A673 (cell line): ENCODE results near the gene ZNF419. TPM values are rescaled to one million over a fixed set of nuclear protein-coding genes. Genes with fewer than 3 reads are reported as not detected.

Experiments
- BruUV-seq: library from RNA; stranded (reverse); fragments of 400-500 nt; replicated peaks from 2 replicates; lab custom pipeline; 2021; lab: Mats Ljungman, UMichigan
- CTCF ChIA-PET: fragments of 300-600 bp; sonication (Branson Sonifier 250); formaldehyde crosslinking; loops from one replicate; lab custom pipeline; 2022; ENCODE audit warnings: antibody characterized with exemption; lab: Charles Lee
- POLR2A ChIA-PET: fragments of 300-600 bp; sonication (Branson Sonifier 250); formaldehyde crosslinking; loops from one replicate; lab custom pipeline; 2022; ENCODE audit warnings: antibody characterized with exemption; ENCODE audit not compliant: low non-redundant PET; lab: Charles Lee
- DNase-seq: peaks from one replicate; pipeline ENCODE4 v3.0.0-alpha.2; 2015; ENCODE audit warnings: low spot score
- H3K27ac ChIP-seq: fragments of 200-600 bp; sonication (generic); 2 replicates; pipeline ENCODE4 v1.5.1; 2016; ENCODE audit warnings: mixed run types, low read depth, mild to moderate bottlenecking, mixed read lengths, antibody characterized with exemption, low read length; ENCODE audit not compliant: poor library complexity, severe bottlenecking
- H3K27me3 ChIP-seq: fragments of 200-600 bp; sonication (generic); replicated peaks from 2 replicates; pipeline ENCODE4 v1.6.1; 2017; ENCODE audit warnings: mixed run types, low read depth, mild to moderate bottlenecking, mixed read lengths, antibody characterized with exemption, low read length; ENCODE audit not compliant: insufficient read depth, poor library complexity
- H3K36me3 ChIP-seq: fragments of 200-600 bp; sonication (generic); 2 replicates; pipeline ENCODE4 v1.6.1; 2016; ENCODE audit warnings: mixed run types, mild to moderate bottlenecking, mixed read lengths, antibody characterized with exemption, low read length; ENCODE audit not compliant: insufficient read depth, poor library complexity, severe bottlenecking
- H3K4me1 ChIP-seq: fragments of 200-600 bp; sonication (generic); 2 replicates; pipeline ENCODE4 v1.6.1; 2017; ENCODE audit warnings: mixed run types, mild to moderate bottlenecking, mixed read lengths, antibody characterized with exemption, low read length; ENCODE audit not compliant: insufficient read depth, poor library complexity, severe bottlenecking
- H3K4me3 ChIP-seq: fragments of 200-600 bp; sonication (generic); 2 replicates; pipeline ENCODE4 v1.5.1; 2016; ENCODE audit warnings: low read depth, mixed run types, mild to moderate bottlenecking, mixed read lengths, low read length; ENCODE audit not compliant: poor library complexity, severe bottlenecking
- H3K9me3 ChIP-seq: fragments of 200-600 bp; sonication (generic); 2 replicates; pipeline ENCODE4 v1.6.1; 2016; ENCODE audit warnings: mixed run types, low read depth, mild to moderate bottlenecking, mixed read lengths, antibody characterized with exemption, low read length; ENCODE audit not compliant: poor library complexity, severe bottlenecking
- CTCF ChIP-seq: fragments of 300-800, 200-600 bp; sonication (generic); conservative IDR thresholded peaks from 2 replicates; pipeline ENCODE4 v1.5.1; 2017; ENCODE audit warnings: low read depth, mild to moderate bottlenecking, antibody characterized with exemption, low read length, moderate library complexity, mixed read lengths
- EZH2 ChIP-seq: fragments of 200-600 bp; sonication (generic); IDR thresholded peaks from 2 replicates; pipeline ENCODE4 v1.6.1; 2017; ENCODE audit warnings: borderline replicate concordance, low read depth, mild to moderate bottlenecking, mixed read lengths, antibody characterized with exemption, low read length; ENCODE audit not compliant: poor library complexity, severe bottlenecking
- intact Hi-C: fragments of 100-400 bp; cut with micrococcal nuclease; formaldehyde crosslinking; loops from one replicate; pipeline ENCODE4 v1.10.0; 2022; ENCODE audit not compliant: unreplicated experiment
- total RNA-seq: library from RNA; stranded (reverse); gene quantifications from 2 replicates; pipeline ENCODE4 v1.2.3, GENCODE V29; 2021

The ZNF419 gene
- total RNA-seq, 1 experiment from 2014 or later, result 14.6 TPM

DNA sequence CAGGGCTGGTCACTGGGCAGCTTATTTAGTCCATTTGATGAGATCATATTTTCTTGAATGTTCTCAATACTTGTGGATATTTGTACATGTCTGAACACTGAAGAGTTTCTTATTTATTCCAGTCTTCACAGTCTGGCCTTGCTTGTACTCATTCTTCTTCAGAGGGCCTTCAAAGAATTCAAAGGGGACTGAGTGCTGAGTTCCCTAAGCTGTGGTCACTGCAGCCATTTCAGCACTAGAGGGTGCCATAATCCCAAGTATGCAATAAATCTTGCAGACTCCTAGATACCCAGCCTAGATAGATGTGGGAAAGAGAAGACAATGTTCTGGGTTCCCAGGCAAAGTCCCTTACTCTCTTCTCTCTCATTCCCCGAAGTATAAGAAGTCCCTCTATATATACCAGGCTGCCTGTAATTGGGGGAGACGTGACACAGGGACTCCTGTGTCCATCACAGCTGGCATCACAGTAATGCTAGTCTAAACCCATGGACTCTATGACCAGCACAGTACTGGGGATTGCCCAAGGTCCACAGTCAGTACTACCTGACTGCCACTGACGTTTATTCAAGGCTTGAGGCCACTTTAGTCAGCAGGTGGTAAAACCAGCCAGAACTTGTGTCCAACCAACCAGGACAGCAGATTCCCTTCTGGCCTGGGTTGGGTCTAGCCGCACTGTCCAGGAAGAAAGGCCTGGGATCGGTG lies 21.7 kb upstream of the ZNF419 start:
- no TSS peak for BruUV-seq
- peaks cover 51% of the 10 kb centered on the region for H3K9me3 ChIP-seq
- DNase-seq, result peak; percentile 66

GRCh38 chr19:57466489-57466888 lies 21.1 kb upstream of the ZNF419 start:
- Histone ChIP-seq H3K27ac (no peak overlapping the region), H3K36me3 (peaks cover 9% of the 10 kb centered on the region), H3K4me3 (no peak overlapping the region), H3K27me3 (no peaks in the 10 kb centered on the region), H3K4me1 (no peaks in the 10 kb centered on the region), H3K9me3 (peaks cover 58% of the 10 kb centered on the region)
- CTCF ChIA-PET, result no interaction called here
- POLR2A ChIA-PET, result no interaction called here
- no peak for DNase-seq
- no TSS peak for BruUV-seq
- no peak for TF ChIP-seq EZH2
- no peak for TF ChIP-seq CTCF
- intact Hi-C loops, result no loop called here

More for the DNA sequence above, 21.7 kb upstream of the ZNF419 start:
- TF ChIP-seq CTCF, result peak; percentile 61
- no peak for TF ChIP-seq EZH2
- H3K27ac ChIP-seq, result no peak overlapping the region
- intact Hi-C loops, result no loop called here
- no peaks in the 10 kb centered on the region for H3K27me3 ChIP-seq
- H3K4me1 ChIP-seq, result no peaks in the 10 kb centered on the region
- H3K36me3 ChIP-seq, result peaks cover 5% of the 10 kb centered on the region
- POLR2A ChIA-PET, result no interaction called here
- H3K4me3 ChIP-seq, result no peak overlapping the region
- CTCF ChIA-PET, result no interaction called here

DNA sequence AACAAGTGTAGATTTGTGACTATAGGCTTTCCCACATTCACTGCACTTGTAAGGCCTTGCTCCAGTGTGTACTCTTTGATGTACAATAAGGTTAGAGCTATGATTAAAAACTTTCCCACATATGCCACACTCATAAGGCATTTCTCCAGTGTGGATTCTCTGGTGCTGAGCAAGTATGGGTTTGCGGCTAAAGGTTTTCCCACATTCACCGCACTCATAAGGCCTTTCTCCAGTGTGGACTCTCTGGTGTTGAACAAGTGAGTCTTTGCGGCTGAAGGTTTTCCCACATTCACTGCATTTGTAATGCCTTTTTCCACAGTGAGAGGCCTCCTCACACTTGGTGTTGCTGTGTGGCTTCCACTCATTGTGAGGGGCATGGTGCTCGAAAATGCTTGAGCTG lies 13.9 kb upstream of the ZNF419 start:
- TF ChIP-seq CTCF (no peak), EZH2 (no peak)
- peaks cover 55% of the 10 kb centered on the region for H3K36me3 ChIP-seq
- no TSS peak for BruUV-seq
- intact Hi-C loops, result no loop called here
- no peaks in the 10 kb centered on the region for H3K4me1 ChIP-seq
- ChIA-PET POLR2A (no interaction called here), CTCF (no interaction called here)
- no peaks in the 10 kb centered on the region for H3K27me3 ChIP-seq
- no peak for DNase-seq
- peaks cover 90% of the 10 kb centered on the region for H3K9me3 ChIP-seq
- no peak overlapping the region for H3K4me3 ChIP-seq
- H3K27ac ChIP-seq, result no peak overlapping the region
